Spleen (tissue), 11 donors: ENCODE data around the gene COL19A1. TPM values are rescaled to one million over a fixed set of nuclear protein-coding genes. Genes with fewer than 3 reads are reported as not detected.

Source experiments
- DNase-seq: peaks from one replicate; pipeline ENCODE4 v3.0.0-alpha.2; 2020
- H3K27ac ChIP-seq, 8 donors: fragments of 200-600 bp; sonication (generic) in 7 of 8; 1 replicate in 4 of 8; 2 replicates in 4 of 8; pipeline versions ENCODE4 v1.5.0 to v1.8.0; 2016 to 2021; ENCODE audit warnings: inconsistent platforms in 4 of 8, mild to moderate bottlenecking in 4 of 8, moderate library complexity in 1 of 8
- H3K27me3 ChIP-seq, 7 donors: fragments of 200-600 bp; sonication (generic) in 6 of 7; replicated peaks in 1 of 7; 1 replicate in 4 of 7; 2 replicates in 3 of 7; pipeline versions ENCODE4 v1.5.0 to v1.8.0; 2016 to 2021; ENCODE audit warnings: inconsistent platforms in 3 of 7, mild to moderate bottlenecking in 1 of 7
- H3K36me3 ChIP-seq, 6 donors: fragments of 200-600 bp; sonication (generic) in 5 of 6; 1 replicate in 4 of 6; 2 replicates in 2 of 6; pipeline versions ENCODE4 v1.5.0 to v1.8.0; 2016 to 2021; ENCODE audit warnings: inconsistent platforms in 2 of 6
- H3K4me1 ChIP-seq, 6 donors: fragments of 200-600 bp; sonication (generic) in 5 of 6; 1 replicate in 3 of 6; 2 replicates in 3 of 6; pipeline versions ENCODE4 v1.5.0 to v1.8.0; 2016 to 2021; ENCODE audit warnings: inconsistent platforms in 3 of 6
- H3K4me3 ChIP-seq, 8 donors: fragments of 200-600 bp; sonication (generic) in 7 of 8; 1 replicate in 4 of 8; 2 replicates in 4 of 8; pipeline versions ENCODE4 v1.5.0 to v1.8.0; 2016 to 2021; ENCODE audit warnings: inconsistent platforms in 4 of 8, mild to moderate bottlenecking in 4 of 8, moderate library complexity in 2 of 8
- H3K9me3 ChIP-seq, 8 donors: fragments of 200-600 bp; sonication (generic) in 7 of 8; 1 replicate in 4 of 8; 2 replicates in 4 of 8; pipeline versions ENCODE4 v1.5.0 to v1.8.0; 2016 to 2021; ENCODE audit warnings: inconsistent platforms in 4 of 8
- POLR2A ChIP-seq, 3 donors: fragments of 450-650 bp; IDR thresholded peaks; one replicate each; pipeline ENCODE4 v1.5.1; 2017; ENCODE audit warnings: antibody characterized with exemption in 3 of 3, mild to moderate bottlenecking in 1 of 3
- POLR2AphosphoS5 ChIP-seq, 3 donors: sonication (generic); formaldehyde crosslinking; IDR thresholded peaks; one replicate each; pipeline ENCODE4 v1.5.1; 2017; ENCODE audit warnings: antibody characterized with exemption in 3 of 3
- WGBS, 5 donors: extraction: QIAGEN DNeasy Blood & Tissue Kit in 3 of 5; methylation state at CpG; one replicate each; pipeline versions ENCODE4 v1.1.5 to v1.1.7; 2013 to 2018; 5-methylcytosine and 5-hydroxymethylcytosine counted together
- intact Hi-C: fragments of 100-400 bp; cut with DNase I; formaldehyde crosslinking; loops from one replicate; pipeline ENCODE4 v1.15.0; 2023; ENCODE audit warnings: low total_unique reads
- polyA plus RNA-seq, 3 donors: library from polyadenylated mRNA; stranded (reverse); fragments of 200-250 nt; gene quantifications; one replicate each; pipeline ENCODE4 v1.2.1, GENCODE V29; 2013
- total RNA-seq, 7 donors: library from RNA; depleted of rRNA in 3 of 7; stranded (reverse); fragments of >200 nt in 3 of 7; fragmentation: NEBNext Ultra II Directional in 4 of 7; extraction: Animal tissue kit (Norgen Biotek cat#: 25700) in 4 of 7; gene quantifications; one replicate each; pipeline versions ENCODE4 v1.1.0 to v1.2.1, GENCODE V29; 2016 to 2021
- TF ChIP-seq, protein P1 (sequence below), 11 experiments: fragments of 200-600 bp in 7 of 11; fragments of 450-650 bp in 4 of 11; sonication (generic) in 4 of 11; IDR thresholded peaks in 8 of 11; conservative IDR thresholded peaks in 3 of 11; 1 replicate in 7 of 11; 2 replicates in 4 of 11; pipeline versions ENCODE4 v1.4.0 to v1.8.0; 2016 to 2021; ENCODE audit warnings: antibody characterized with exemption in 11 of 11, inconsistent platforms in 4 of 11, mild to moderate bottlenecking in 1 of 11
- donor health status: healthy with polysubstance abuse.
- donor health status: DM: no; HTN: no; CAD: no; lungs with moderate emphysema.
- donor health status: DM: no; HTN: no; CAD: no.
- donor health status: Bipolar disorder and iron deficiency.
- donor health status: healthy.
- donor health status: DM: no; HTN: no; CAD: no.
- donor health status: DM: yes; HTN: yes; CAD: no.

COL19A1 gene
- total and polyA plus RNA-seq, 10 donors: 0.48 to 14.5 (median 10.2) TPM

DNA sequence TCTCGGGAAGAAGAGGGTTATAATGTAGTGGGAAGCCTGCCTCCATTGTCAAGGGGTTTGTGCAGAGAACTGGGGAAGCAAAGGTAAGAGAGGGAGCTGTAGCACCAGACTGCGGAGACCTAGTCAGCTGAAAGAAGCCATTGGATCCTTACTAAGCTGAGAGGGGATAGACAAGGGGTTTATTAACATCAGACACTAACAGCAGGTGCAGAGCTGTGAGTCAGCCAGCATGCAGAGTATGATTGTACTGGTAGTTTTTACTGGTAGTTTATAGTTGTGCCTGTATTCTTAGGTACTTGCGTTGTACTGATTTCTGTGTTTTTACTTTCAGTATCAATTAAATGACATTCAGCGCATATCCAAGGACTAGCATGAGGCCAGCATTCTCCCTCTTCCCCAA lies 17.8 kb upstream of the COL19A1 start:
- no peaks in the 10 kb centered on the region for H3K27me3 ChIP-seq
- WGBS, 5 donors: 88 to 94% (median 91%) methylated on average over 4 of the region's 4 CpGs
- intact Hi-C loops: no loop called here

DNA sequence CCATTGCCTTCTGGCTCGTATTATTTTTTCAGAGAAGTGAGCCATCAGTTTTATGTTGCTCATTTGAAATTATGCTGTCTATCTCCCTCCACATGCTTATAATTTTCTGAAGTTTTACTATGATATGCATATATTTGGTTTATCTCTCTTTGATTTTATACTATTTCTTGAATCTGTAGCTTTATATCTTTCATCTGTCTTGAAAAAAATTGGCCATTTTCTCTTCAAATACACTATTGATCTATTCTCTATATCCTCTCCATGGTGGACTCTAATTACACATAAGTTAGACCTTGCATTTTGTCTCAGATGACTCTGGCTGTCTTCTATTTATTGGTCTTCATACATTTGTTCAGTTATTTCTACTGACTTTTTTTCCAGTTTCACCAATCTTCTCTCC lies 13.7 kb upstream of the COL19A1 start:
- Histone ChIP-seq H3K4me3 (no peak overlapping the region), H3K9me3 (peaks cover 0 to 15% (median 7%) of the 10 kb centered on the region in 8 donors), H3K27ac (no peak overlapping the region), H3K4me1 (no peaks in the 10 kb centered on the region), H3K27me3 (no peaks in the 10 kb centered on the region), H3K36me3 (no peaks in the 10 kb centered on the region)
- intact Hi-C loops: no loop called here
- 3 to 39% (median 36%) methylated on average over 1 of the region's 1 CpG for WGBS, 5 donors
- TF ChIP-seq, protein P1, sequence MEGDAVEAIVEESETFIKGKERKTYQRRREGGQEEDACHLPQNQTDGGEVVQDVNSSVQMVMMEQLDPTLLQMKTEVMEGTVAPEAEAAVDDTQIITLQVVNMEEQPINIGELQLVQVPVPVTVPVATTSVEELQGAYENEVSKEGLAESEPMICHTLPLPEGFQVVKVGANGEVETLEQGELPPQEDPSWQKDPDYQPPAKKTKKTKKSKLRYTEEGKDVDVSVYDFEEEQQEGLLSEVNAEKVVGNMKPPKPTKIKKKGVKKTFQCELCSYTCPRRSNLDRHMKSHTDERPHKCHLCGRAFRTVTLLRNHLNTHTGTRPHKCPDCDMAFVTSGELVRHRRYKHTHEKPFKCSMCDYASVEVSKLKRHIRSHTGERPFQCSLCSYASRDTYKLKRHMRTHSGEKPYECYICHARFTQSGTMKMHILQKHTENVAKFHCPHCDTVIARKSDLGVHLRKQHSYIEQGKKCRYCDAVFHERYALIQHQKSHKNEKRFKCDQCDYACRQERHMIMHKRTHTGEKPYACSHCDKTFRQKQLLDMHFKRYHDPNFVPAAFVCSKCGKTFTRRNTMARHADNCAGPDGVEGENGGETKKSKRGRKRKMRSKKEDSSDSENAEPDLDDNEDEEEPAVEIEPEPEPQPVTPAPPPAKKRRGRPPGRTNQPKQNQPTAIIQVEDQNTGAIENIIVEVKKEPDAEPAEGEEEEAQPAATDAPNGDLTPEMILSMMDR (IDR thresholded peaks at IDR 0.05 in 8 of 11, conservative IDR thresholded peaks at IDR 0.05 in 3 of 11): no peak
- no peak for TF ChIP-seq POLR2AphosphoS5 (IDR thresholded peaks at IDR 0.05)
- no peak for TF ChIP-seq POLR2A (IDR thresholded peaks at IDR 0.05)
- DNase-seq: no peak

More for the DNA sequence above, 17.8 kb upstream of the COL19A1 start:
- no peak overlapping the region for H3K27ac ChIP-seq
- H3K36me3 ChIP-seq: no peaks in the 10 kb centered on the region
- H3K4me1 ChIP-seq: no peaks in the 10 kb centered on the region
- TF ChIP-seq, protein P1 (IDR thresholded peaks at IDR 0.05 in 8 of 11, conservative IDR thresholded peaks at IDR 0.05 in 3 of 11): no peak
- no peak for TF ChIP-seq POLR2A (IDR thresholded peaks at IDR 0.05)
- DNase-seq: no peak
- H3K9me3 ChIP-seq: peaks cover 0 to 15% (median 7%) of the 10 kb centered on the region in 8 donors
- H3K4me3 ChIP-seq: no peak overlapping the region

DNA sequence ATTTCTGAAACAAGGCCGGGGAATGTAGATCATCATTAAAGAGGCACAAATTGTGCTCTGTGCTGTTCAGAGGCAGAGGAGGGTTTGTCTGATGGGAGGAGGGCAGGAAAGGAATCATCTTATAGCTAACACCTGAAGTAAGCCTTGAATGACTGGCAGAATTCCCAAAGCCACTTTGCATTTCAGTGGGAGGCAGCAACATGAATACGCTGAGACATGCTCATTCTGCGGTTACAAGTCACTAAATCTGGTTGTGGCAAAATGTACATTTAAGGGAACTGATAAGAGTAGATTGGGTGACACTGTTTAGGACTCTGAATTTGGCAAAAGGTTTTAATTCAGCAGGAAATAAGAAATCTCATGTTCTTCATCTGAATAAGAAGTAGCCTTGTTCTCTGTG lies 4.4 kb upstream of the COL19A1 start:
- DNase-seq: no peak
- Histone ChIP-seq H3K9me3 (peaks cover 0 to 10% (median 5%) of the 10 kb centered on the region in 8 donors), H3K36me3 (peaks cover 0 to 8% (median 0%) of the 10 kb centered on the region in 6 donors), H3K4me3 (no peak overlapping the region), H3K4me1 (peaks cover 0 to 36% (median 17%) of the 10 kb centered on the region in 6 donors), H3K27me3 (peaks cover 0 to 35% (median 11%) of the 10 kb centered on the region in 7 donors), H3K27ac (no peak overlapping the region)
- WGBS, 5 donors: 83 to 92% (median 91%) methylated on average over 3 of the region's 3 CpGs
- intact Hi-C loops: no loop called here
- no peak for TF ChIP-seq POLR2AphosphoS5 (IDR thresholded peaks at IDR 0.05)
- no peak for TF ChIP-seq POLR2A (IDR thresholded peaks at IDR 0.05)
- TF ChIP-seq, protein P1 (IDR thresholded peaks at IDR 0.05 in 8 of 11, conservative IDR thresholded peaks at IDR 0.05 in 3 of 11): no peak

DNA sequence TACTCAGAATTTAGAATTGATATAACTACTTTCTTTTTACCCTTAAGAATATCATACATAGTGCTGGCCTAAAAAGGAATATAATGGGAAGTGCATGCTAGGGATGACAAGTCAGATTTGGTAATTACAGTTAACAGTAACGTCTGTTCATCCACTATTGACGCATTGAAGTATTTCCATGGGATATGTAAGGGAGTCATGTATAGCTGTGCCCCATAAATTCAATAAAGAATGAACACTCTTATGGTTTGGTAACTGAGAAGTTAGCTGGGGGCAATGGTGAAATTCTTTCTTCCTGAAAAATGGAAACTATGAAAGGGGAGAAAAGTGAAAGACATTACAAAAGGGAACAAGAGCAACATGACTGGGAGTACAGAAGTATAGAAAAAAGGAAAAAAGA lies 2.6 kb upstream of the COL19A1 start:
- Histone ChIP-seq H3K27ac (no peak overlapping the region), H3K27me3 (peaks cover 0 to 52% (median 19%) of the 10 kb centered on the region in 7 donors), H3K4me1 (peaks cover 0 to 54% (median 20%) of the 10 kb centered on the region in 6 donors), H3K4me3 (no peak overlapping the region), H3K9me3 (peaks cover 0 to 10% (median 5%) of the 10 kb centered on the region in 8 donors), H3K36me3 (peaks cover 0 to 8% (median 0%) of the 10 kb centered on the region in 6 donors)
- 82 to 91% (median 87%) methylated on average over 2 of the region's 2 CpGs for WGBS, 5 donors
- TF ChIP-seq, protein P1 (IDR thresholded peaks at IDR 0.05 in 8 of 11, conservative IDR thresholded peaks at IDR 0.05 in 3 of 11): no peak
- TF ChIP-seq POLR2AphosphoS5 (IDR thresholded peaks at IDR 0.05): no peak
- no peak for TF ChIP-seq POLR2A (IDR thresholded peaks at IDR 0.05)
- no peak for DNase-seq
- intact Hi-C loops: no loop called here
